Ishikawa (cell line): ENCODE measurements around the gene DPH2.

Source experiments
- CEBPB ChIP-seq: IDR thresholded peaks from 2 replicates; pipeline ENCODE4 v1.6.1; 2012
- EGR1 ChIP-seq: IDR thresholded peaks from 2 replicates; pipeline ENCODE4 v1.6.1; 2012
- EP300 ChIP-seq: IDR thresholded peaks from 2 replicates; pipeline ENCODE4 v1.6.1; 2012; ENCODE audit warnings: borderline replicate concordance
- MAX ChIP-seq: IDR thresholded peaks from 2 replicates; pipeline ENCODE4 v1.6.1; 2012
- RAD21 ChIP-seq: IDR thresholded peaks from 2 replicates; pipeline ENCODE4 v1.6.1; 2012; ENCODE audit warnings: low read depth
- TEAD4 ChIP-seq: IDR thresholded peaks from 2 replicates; pipeline ENCODE4 v1.6.1; 2012
- YY1 ChIP-seq: IDR thresholded peaks from 2 replicates; pipeline ENCODE4 v1.6.1; 2012; ENCODE audit warnings: low read depth
- TF ChIP-seq, protein P1 (sequence below): IDR thresholded peaks from 2 replicates; pipeline ENCODE4 v1.6.1; 2012; ENCODE audit warnings: low read depth, mild to moderate bottlenecking

DNA sequence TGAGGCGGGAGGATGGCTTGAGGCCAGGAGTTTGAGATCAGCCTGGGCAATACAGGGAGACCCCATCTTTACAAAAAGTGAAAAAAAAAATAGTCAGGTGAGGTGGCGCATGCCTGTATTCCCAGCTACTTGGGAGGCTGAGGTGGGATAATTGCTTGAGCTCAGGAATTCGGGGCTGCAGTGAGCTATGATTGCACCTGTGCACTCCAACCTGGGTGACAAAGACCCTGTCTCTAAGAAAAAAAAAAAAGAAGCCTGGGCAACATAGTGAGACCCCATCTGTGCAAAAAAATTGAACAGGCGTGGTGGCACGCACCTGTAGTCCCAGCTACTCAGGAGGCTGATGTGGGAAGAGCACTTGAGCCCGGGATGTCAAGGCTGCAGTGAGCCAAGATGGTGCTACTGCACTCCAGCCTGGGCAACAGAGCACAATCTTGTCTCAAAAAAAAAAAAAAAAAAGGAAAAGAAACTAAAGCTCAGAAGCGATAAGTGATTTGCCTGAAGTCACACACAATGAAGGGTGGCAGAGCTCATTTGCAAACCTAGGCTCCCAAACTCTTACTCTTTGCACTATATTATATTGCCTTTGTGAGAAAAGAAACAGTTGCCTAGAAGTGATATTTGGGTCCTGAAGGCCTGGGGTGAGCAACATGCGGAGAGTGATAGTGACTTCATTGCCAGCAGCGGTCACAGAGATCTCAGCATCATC lies 23.6 kb downstream of the DPH2 start:
- TF ChIP-seq EGR1 (no peak), MAX (no peak), CEBPB (no peak), EP300 (no peak), RAD21 (no peak), YY1 (no peak), TEAD4 (no peak)
- TF ChIP-seq, protein P1, sequence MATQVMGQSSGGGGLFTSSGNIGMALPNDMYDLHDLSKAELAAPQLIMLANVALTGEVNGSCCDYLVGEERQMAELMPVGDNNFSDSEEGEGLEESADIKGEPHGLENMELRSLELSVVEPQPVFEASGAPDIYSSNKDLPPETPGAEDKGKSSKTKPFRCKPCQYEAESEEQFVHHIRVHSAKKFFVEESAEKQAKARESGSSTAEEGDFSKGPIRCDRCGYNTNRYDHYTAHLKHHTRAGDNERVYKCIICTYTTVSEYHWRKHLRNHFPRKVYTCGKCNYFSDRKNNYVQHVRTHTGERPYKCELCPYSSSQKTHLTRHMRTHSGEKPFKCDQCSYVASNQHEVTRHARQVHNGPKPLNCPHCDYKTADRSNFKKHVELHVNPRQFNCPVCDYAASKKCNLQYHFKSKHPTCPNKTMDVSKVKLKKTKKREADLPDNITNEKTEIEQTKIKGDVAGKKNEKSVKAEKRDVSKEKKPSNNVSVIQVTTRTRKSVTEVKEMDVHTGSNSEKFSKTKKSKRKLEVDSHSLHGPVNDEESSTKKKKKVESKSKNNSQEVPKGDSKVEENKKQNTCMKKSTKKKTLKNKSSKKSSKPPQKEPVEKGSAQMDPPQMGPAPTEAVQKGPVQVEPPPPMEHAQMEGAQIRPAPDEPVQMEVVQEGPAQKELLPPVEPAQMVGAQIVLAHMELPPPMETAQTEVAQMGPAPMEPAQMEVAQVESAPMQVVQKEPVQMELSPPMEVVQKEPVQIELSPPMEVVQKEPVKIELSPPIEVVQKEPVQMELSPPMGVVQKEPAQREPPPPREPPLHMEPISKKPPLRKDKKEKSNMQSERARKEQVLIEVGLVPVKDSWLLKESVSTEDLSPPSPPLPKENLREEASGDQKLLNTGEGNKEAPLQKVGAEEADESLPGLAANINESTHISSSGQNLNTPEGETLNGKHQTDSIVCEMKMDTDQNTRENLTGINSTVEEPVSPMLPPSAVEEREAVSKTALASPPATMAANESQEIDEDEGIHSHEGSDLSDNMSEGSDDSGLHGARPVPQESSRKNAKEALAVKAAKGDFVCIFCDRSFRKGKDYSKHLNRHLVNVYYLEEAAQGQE = no peak
